HG02870 (cell line): Measurements from ENCODE around the gene JADE2.

Experiments used
- ATAC-seq: cut with Tn5 transposase; IDR thresholded peaks from one replicate; pipeline ENCODE4 v1.9.1; 2021; ENCODE audit warnings: mild to moderate bottlenecking, moderate library complexity; ENCODE audit not compliant: unreplicated experiment

The JADE2 gene

DNA sequence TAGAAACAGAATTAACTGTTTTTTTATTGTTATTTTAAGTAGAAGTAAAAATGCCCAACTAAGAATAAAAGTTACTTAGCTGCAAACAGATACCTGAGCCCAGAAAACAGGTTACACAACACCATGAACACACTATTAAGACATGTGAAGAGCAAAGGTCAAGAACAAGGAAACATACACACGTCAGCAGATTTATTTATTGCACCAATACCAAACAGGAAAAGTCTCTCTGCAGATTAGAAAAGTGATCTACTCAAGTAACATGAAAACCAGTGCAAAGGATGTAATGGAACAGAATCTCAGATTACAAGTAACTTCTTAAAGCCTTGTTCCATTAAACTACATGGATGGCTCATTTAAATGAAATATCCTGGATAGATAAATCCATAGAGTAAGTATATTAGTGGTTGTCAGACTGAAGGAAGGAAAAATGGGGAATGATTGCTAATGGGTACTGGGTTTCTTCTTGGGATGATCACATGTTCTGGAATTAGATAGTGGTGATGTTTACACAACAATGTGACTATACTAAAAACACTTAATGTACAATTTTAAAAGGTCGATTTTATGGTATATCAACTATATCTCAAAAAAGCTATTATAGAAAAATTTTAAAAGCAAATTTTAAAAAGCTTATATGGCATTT lies 101.0 kb downstream of the JADE2 start:
- ATAC-seq: no peak
